Bronchial epithelial cell (primary cell): ENCODE measurements around the gene VSIG1. TPM values are rescaled to one million over a fixed set of nuclear protein-coding genes. Genes with fewer than 3 reads are reported as not detected.

Experiments used
- DNase-seq: peaks from one replicate; pipeline ENCODE4 v3.0.0-alpha.2; 2010; ENCODE audit warnings: low read depth
- FAIRE-seq: peaks from 2 replicates; lab custom pipeline; 2011; peaks lifted over from hg19 to GRCh38; lab: Jason Lieb, UNC
- H3K27me3 ChIP-seq: 2 replicates; pipeline ENCODE4 v1.5.1; 2011; ENCODE audit warnings: low read length; ENCODE audit not compliant: control insufficient read depth, insufficient read depth
- H3K36me3 ChIP-seq: 2 replicates; pipeline ENCODE4 v1.5.1; 2011; ENCODE audit warnings: low read length; ENCODE audit not compliant: control insufficient read depth, insufficient read depth
- H3K4me3 ChIP-seq: 2 replicates; pipeline ENCODE4 v1.5.1; 2011; ENCODE audit warnings: mild to moderate bottlenecking, low read depth, low read length, control low read depth
- total RNA-seq: library from RNA; depleted of rRNA; stranded (reverse); fragments of >200 nt; gene quantifications from 2 replicates; pipeline ENCODE4 v1.2.1, GENCODE V29; 2014
- TF ChIP-seq, protein P1 (sequence below): IDR thresholded peaks from 2 replicates; pipeline ENCODE4 v1.5.1; 2011; ENCODE audit warnings: mild to moderate bottlenecking, moderate library complexity, low read length, control low read depth, inconsistent platforms; ENCODE audit not compliant: insufficient read depth, severe bottlenecking

Gene VSIG1
- total RNA-seq, 1 donor from 2014 or later = 0.26 TPM

DNA sequence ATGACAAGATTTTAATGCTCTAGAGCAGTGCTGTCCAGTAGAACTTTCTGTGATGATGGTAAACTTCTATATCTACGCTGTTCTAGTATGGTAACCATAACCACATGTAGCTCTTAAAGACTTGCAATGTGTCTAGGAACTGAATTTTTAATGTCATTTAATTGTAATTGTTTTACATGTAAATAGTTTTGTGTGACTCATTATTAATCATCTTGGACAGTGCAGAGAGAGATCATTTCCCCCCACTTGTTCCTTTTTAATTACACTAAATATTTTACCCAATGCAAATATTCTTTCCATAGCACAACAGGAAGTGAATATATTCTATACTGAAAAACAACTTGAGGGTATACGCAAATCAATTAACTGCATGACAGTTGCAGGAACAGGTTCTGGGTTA, 52.5 kb downstream of the VSIG1 start:
- FAIRE-seq (no peak), DNase-seq (peak; percentile 26)
- Histone ChIP-seq H3K4me3 (no peak overlapping the region), H3K27me3 (no peaks in the 10 kb centered on the region), H3K36me3 (no peaks in the 10 kb centered on the region)
- TF ChIP-seq, protein P1, sequence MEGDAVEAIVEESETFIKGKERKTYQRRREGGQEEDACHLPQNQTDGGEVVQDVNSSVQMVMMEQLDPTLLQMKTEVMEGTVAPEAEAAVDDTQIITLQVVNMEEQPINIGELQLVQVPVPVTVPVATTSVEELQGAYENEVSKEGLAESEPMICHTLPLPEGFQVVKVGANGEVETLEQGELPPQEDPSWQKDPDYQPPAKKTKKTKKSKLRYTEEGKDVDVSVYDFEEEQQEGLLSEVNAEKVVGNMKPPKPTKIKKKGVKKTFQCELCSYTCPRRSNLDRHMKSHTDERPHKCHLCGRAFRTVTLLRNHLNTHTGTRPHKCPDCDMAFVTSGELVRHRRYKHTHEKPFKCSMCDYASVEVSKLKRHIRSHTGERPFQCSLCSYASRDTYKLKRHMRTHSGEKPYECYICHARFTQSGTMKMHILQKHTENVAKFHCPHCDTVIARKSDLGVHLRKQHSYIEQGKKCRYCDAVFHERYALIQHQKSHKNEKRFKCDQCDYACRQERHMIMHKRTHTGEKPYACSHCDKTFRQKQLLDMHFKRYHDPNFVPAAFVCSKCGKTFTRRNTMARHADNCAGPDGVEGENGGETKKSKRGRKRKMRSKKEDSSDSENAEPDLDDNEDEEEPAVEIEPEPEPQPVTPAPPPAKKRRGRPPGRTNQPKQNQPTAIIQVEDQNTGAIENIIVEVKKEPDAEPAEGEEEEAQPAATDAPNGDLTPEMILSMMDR = no peak

DNA sequence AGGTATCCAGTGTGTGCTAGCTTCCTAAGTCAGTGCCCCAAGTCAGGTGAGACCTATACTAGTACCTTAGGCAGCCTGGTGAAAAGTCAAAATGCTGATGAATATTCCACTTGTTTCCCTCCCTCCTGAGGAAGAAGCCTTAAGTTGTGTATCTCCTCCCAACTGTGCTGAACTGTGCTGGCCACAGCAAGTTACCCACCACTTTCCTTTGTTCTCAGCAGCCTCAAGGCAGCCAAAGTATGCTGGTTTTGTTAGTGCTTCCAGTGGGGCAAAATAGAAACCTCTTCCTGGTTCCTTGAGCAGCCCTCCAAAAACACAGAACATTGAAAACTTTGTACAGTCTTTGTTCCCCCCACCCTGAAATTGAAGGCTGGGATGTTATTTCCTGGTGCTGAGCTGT, 60.6 kb downstream of the VSIG1 start:
- Histone ChIP-seq H3K27me3 (no peaks in the 10 kb centered on the region), H3K4me3 (no peak overlapping the region), H3K36me3 (no peaks in the 10 kb centered on the region)
- FAIRE-seq (no peak), DNase-seq (no peak)
- TF ChIP-seq, protein P1 = no peak

DNA sequence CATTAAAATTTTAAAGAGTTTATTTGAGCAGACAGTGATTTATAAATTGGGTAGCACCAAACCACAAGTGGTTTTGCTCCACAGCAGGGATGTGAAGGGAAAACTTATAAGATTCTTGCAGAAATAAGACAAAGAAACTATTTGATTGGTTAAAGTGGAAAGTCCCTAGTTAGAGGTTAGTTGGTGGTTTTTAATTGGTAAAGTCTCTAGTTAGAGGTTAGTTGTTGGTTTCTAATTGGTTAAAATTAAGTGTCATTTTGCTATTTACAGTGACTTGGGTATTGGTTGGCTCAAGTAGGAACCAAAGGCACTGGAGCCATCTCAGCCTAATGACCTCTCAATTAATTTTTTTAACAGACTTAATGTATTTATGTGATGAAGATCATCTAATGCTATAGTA, 69.7 kb downstream of the VSIG1 start:
- TF ChIP-seq, protein P1 = no peak
- DNase-seq (no peak), FAIRE-seq (no peak)
- Histone ChIP-seq H3K27me3 (no peaks in the 10 kb centered on the region), H3K4me3 (no peak overlapping the region), H3K36me3 (no peaks in the 10 kb centered on the region)

DNA sequence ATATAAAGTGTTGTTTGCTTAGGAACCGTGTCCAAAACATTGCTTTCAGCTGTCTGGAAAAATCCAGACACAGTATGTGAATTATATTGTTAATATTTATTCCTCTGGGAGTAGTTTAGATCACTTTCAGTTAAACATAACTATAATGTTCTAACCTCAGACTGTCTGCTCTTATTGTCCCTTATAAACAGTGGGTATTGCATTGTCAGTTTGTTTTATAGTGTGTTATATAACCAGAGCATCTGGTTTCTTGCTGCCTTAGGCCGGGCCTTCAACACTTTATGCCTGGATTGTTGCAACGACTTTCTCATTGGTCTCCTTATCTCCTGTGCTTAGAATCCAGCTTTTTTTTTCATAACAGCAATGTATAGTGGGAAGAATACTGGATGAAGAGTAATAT, 73.1 kb downstream of the VSIG1 start:
- FAIRE-seq (no peak), DNase-seq (no peak)
- no peaks in the 10 kb centered on the region for H3K27me3 ChIP-seq
- no peak overlapping the region for H3K4me3 ChIP-seq
- H3K36me3 ChIP-seq = no peaks in the 10 kb centered on the region
- TF ChIP-seq, protein P1 = no peak

DNA sequence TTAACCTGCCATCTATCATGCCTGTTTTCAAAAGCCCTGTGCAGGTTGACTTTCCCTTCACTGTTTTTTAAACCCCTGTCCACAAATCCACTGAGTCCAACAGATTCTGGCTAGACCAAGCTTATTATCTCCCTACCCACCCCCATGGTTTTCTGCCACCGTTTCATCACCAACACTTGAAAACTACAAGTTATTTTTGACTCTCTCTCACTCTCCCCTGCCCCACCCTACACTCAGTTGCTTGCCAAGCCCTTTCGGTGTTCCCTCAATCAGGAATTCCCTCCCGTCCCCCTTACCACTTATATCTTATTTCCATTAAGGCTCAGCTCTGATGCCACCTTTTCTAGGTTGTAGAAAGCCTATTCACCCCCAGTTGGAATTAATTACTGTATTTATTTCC, 76.4 kb downstream of the VSIG1 start:
- no peak for DNase-seq
- Histone ChIP-seq H3K4me3 (no peak overlapping the region), H3K36me3 (no peaks in the 10 kb centered on the region), H3K27me3 (no peaks in the 10 kb centered on the region)
- no peak for FAIRE-seq
- TF ChIP-seq, protein P1 = no peak

DNA sequence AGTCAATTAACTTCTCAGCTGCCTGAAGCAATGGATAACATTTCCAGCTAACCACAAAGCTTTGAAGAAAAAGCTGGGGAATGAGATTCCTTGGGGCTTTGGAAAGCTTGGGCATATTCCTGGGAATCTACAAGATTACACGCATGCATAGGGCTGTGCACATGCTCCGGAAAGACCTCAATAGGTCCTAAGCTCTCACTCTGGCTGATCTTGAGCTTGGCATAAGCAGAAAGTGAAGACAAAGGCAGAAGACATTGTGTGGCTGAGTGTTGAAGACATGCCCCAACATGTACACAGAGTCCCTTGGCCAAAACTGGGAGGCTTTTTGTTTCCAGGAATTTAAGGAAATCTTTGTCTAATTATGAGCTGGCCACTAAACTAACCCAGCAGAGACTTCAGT, 77.9 kb downstream of the VSIG1 start:
- no peaks in the 10 kb centered on the region for H3K36me3 ChIP-seq
- DNase-seq (peak; percentile 83), FAIRE-seq (no peak)
- no peaks in the 10 kb centered on the region for H3K27me3 ChIP-seq
- no peak overlapping the region for H3K4me3 ChIP-seq
- TF ChIP-seq, protein P1 = no peak
